ENCODE measurements around the gene NR5A1. TPM values are rescaled to one million over a fixed set of nuclear protein-coding genes. Genes with fewer than 3 reads are reported as not detected.

Gene NR5A1
- total RNA-seq, 4 donors from 2014 or later = not detected

DNA sequence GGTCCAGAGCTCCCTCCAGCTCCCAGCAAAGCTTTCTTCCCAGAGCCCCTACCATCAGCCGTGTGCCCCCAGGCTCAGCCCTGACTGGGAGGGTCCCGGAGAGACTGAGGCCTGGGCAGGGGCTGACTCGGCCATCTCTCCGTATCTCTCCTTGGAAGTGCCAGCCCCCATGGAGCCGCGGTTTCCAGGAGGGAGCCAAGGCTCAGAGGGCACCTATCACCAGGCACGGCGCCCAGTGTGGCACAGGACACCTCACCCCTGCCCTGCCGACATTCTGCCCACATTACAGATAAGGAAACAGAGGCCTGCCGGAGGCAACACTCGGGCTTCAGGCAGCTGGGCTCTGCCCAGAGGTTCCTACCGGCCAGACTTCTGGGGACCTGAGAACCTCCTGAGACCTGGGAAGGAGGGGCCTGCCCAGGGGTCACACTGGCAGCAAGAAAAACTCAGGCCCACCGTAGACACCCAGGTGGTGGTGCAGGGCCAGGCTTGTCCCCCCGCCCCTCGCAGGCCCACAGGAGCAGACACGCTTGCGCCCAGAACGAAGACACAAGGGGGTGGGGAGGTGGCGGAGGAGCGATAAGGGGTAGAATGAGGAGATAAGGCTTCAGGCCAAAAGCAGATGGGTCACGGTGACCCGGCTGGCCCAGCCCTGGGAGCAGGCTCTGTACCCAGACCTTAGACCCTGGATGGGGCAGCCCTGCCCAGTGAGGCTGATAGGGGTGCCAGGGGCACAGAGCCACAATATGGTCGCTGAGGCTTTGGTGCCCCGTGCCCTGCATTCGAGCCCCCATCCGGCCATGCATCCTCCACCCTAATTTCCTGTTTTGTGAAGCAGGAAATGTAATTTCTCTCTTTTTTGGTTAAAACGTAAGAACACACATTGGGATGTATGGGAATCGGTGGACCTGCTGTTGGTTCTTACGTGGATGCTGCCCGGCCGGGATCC, 11.8 kb downstream of the NR5A1 start:
- H3K27me3 ChIP-seq = peaks cover 0 to 38% of the 10 kb centered on the region in 2 donors
- H3K4me1 ChIP-seq = no peaks in the 10 kb centered on the region
- no peaks in the 10 kb centered on the region for H3K9me3 ChIP-seq
- no peaks in the 10 kb centered on the region for H3K36me3 ChIP-seq
- WGBS, 2 donors = 85 to 86% methylated on average over 31 of the region's 31 CpGs
- no peak for TF ChIP-seq EP300 (IDR thresholded peaks at IDR 0.05)
- TF ChIP-seq, protein P1, sequence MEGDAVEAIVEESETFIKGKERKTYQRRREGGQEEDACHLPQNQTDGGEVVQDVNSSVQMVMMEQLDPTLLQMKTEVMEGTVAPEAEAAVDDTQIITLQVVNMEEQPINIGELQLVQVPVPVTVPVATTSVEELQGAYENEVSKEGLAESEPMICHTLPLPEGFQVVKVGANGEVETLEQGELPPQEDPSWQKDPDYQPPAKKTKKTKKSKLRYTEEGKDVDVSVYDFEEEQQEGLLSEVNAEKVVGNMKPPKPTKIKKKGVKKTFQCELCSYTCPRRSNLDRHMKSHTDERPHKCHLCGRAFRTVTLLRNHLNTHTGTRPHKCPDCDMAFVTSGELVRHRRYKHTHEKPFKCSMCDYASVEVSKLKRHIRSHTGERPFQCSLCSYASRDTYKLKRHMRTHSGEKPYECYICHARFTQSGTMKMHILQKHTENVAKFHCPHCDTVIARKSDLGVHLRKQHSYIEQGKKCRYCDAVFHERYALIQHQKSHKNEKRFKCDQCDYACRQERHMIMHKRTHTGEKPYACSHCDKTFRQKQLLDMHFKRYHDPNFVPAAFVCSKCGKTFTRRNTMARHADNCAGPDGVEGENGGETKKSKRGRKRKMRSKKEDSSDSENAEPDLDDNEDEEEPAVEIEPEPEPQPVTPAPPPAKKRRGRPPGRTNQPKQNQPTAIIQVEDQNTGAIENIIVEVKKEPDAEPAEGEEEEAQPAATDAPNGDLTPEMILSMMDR (IDR thresholded peaks at IDR 0.05) = no peak
- TF ChIP-seq POLR2A (IDR thresholded peaks at IDR 0.05) = no peak
- H3K4me3 ChIP-seq = no peak overlapping the region
- H3K27ac ChIP-seq = no peak overlapping the region
- DNase-seq (ENCODE audit: low spot score in 2 of 2) = no peak

DNA sequence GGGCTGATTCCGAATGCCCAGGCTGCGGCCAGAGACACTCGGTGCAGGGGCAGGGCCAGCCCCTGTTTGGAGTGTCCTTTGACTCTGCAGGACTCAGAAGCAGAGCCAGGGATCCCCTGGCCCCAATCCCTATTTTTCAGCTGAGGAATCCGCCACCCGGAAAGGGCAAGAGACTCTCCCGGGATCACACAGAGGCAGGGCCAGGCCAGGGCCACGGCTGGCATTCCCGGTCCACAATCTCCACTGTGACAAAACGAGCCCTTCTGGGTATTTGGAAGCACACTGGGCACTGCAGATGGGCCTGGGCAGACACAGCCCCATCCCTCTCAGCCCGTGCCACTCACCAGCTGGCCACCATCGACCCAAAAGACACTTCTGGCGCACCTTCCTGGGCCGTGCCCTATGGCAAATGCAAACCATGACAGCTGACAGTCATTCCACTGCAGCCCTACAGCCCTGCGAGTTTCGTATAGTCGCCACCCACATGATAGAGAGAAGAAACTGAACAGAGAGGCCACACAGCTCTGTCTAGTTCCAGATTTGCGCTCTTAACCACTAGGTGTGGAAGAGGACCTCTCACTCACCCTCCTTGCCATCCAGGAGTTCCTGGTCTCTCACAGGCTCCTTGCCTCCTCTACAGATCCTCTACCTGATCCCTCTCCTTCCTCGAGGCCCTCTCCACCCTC, 13.3 kb downstream of the NR5A1 start:
- H3K27me3 ChIP-seq = peaks cover 0 to 35% of the 10 kb centered on the region in 2 donors
- no peak for DNase-seq (ENCODE audit: low spot score in 2 of 2)
- H3K36me3 ChIP-seq = no peaks in the 10 kb centered on the region
- TF ChIP-seq POLR2A (IDR thresholded peaks at IDR 0.05) = no peak
- no peak for TF ChIP-seq EP300 (IDR thresholded peaks at IDR 0.05)
- TF ChIP-seq, protein P1 (IDR thresholded peaks at IDR 0.05) = no peak
- H3K4me3 ChIP-seq = no peak overlapping the region
- WGBS, 2 donors = 73 to 75% methylated on average over 14 to 18 of the region's 18 CpGs
- H3K27ac ChIP-seq = no peak overlapping the region
- H3K9me3 ChIP-seq = no peaks in the 10 kb centered on the region
- no peaks in the 10 kb centered on the region for H3K4me1 ChIP-seq

DNA sequence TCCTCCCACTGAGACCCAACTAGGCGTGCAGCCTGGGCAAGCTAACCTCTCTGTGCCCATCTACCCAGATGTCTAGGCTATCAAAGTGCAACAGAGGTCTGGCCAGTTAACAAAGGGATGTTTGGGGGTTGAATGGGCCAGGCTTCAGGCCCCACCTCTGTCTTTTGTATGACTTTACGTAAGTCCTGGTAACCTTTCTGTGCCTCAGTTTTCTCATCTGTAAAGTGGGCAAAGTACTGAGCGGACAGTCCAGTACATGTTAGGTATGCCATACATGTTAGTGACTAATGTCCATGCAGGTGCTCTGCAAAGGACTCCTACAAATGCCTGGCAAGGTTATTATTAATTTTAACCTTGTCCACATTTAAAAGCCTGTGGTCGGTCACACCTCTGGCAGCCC, 14.0 kb downstream of the NR5A1 start:
- 80 to 95% methylated on average over 3 to 4 of the region's 4 CpGs for WGBS, 2 donors
- Histone ChIP-seq H3K4me3 (no peak overlapping the region), H3K27me3 (peaks cover 0 to 36% of the 10 kb centered on the region in 2 donors), H3K9me3 (no peaks in the 10 kb centered on the region), H3K4me1 (no peaks in the 10 kb centered on the region), H3K27ac (no peak overlapping the region), H3K36me3 (no peaks in the 10 kb centered on the region)
- no peak for DNase-seq (ENCODE audit: low spot score in 2 of 2)
- TF ChIP-seq EP300 (IDR thresholded peaks at IDR 0.05) (no peak), POLR2A (IDR thresholded peaks at IDR 0.05) (no peak)
- TF ChIP-seq, protein P1 (IDR thresholded peaks at IDR 0.05) = no peak

DNA sequence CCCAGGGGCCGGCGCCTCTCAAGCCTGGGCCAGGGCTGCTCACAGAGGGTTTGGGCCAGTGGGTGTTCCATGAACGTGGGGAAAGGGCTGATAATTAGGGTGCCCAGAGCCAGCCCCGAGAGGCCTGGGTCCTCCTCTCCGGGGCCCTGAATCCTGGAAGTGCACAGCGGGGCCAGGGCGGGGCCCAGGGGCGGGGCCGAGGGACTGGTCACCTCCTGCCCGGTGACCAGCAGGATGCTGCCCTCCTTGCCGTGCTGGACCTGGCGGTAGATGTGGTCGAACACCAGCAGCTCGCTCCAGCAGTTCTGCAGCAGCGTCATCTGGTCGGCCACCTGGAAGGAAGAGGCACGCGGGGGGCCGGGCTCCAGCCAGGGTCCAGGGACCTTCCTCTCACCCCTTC, 14.4 kb downstream of the NR5A1 start:
- peaks cover 0 to 40% of the 10 kb centered on the region in 2 donors for H3K27me3 ChIP-seq
- WGBS, 2 donors = 73 to 81% methylated on average over 8 to 16 of the region's 19 CpGs
- no peak for TF ChIP-seq EP300 (IDR thresholded peaks at IDR 0.05)
- TF ChIP-seq, protein P1 (IDR thresholded peaks at IDR 0.05) = no peak
- no peak for TF ChIP-seq POLR2A (IDR thresholded peaks at IDR 0.05)

More for the DNA sequence above, 14.4 kb downstream of the NR5A1 start:
- Histone ChIP-seq H3K27ac (no peak overlapping the region), H3K4me3 (no peak overlapping the region), H3K9me3 (no peaks in the 10 kb centered on the region), H3K4me1 (no peaks in the 10 kb centered on the region), H3K36me3 (no peaks in the 10 kb centered on the region)
- no peak for DNase-seq (ENCODE audit: low spot score in 2 of 2)
